Transverse colon (tissue), 4 donors: ENCODE data around the gene LRRC47.

ENCODE experiments used
- CTCF ChIP-seq, 5 experiments: fragments of 200-600 bp in 3 of 5; fragments of 450-650 bp in 2 of 5; sonication (generic) in 3 of 5; IDR thresholded peaks; 1 replicate in 2 of 5; 2 replicates in 3 of 5; pipeline ENCODE4 v1.5.1; 2016 to 2017; ENCODE audit warnings: antibody characterized with exemption in 5 of 5, inconsistent platforms in 3 of 5, mild to moderate bottlenecking in 2 of 5, moderate library complexity in 1 of 5
- EP300 ChIP-seq: sonication (generic); formaldehyde crosslinking; IDR thresholded peaks from one replicate; pipeline ENCODE4 v1.6.1; 2017; ENCODE audit warnings: antibody characterized with exemption, low read depth
- POLR2A ChIP-seq: fragments of 450-650 bp; IDR thresholded peaks from one replicate; pipeline ENCODE4 v1.6.1; 2016; ENCODE audit warnings: antibody characterized with exemption, mild to moderate bottlenecking, moderate library complexity
- POLR2AphosphoS5 ChIP-seq, 3 donors: sonication (generic); formaldehyde crosslinking; IDR thresholded peaks; one replicate each; pipeline ENCODE4 v1.6.1; 2016; ENCODE audit warnings: antibody characterized with exemption in 3 of 3

- TF ChIP-seq EP300 = no peak
- TF ChIP-seq CTCF (IDR thresholded peaks at IDR 0.05) = no peak
- no peak for TF ChIP-seq POLR2AphosphoS5 (IDR thresholded peaks at IDR 0.05)
- no peak for TF ChIP-seq POLR2A
These were observed 13.4 kb upstream of the LRRC47 start for GRCh38 chr1:3809680-3810079.
